ENCODE measurements around the gene ENPP5. TPM values are rescaled to one million over a fixed set of nuclear protein-coding genes. Genes with fewer than 3 reads are reported as not detected.

Gene ENPP5
- total RNA-seq, 1 experiment from 2014 or later, result 2.3 TPM

DNA sequence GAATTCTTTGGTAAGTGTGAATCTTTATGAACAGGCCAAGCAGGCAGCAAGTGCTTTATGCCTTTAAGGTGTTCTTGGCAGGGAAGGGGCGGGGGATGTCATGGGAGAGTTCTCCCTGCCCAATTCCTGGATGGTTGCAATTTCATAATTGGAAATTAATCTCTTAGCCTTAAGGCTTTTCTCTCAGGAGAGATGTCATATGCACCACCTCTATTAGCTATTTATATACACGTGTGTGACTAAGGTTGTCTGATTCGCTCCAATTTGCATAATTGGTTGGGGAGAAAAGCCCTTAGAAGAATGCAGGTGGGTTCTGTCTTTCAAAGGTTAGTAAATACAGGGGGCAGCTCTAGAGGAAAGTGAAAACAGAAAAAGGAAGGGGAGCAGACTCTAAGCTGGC is 5.2 kb upstream of the ENPP5 start:
- Mint-ChIP-seq H3K27ac (ENCODE audit: unreplicated experiment) (no peak overlapping the region), H3K4me3 (ENCODE audit: unreplicated experiment) (no peak overlapping the region), H3K27me3 (ENCODE audit: insufficient read depth, unreplicated experiment) (peaks cover 10% of the 10 kb centered on the region), H3K9me3 (ENCODE audit: unreplicated experiment) (no peaks in the 10 kb centered on the region), H3K36me3 (ENCODE audit: insufficient read depth, unreplicated experiment) (no peaks in the 10 kb centered on the region), H3K4me1 (ENCODE audit: low read depth, unreplicated experiment) (no peaks in the 10 kb centered on the region)
- Histone ChIP-seq H3K36me3 (ENCODE audit: control insufficient read depth, insufficient read depth, low read length) (no peaks in the 10 kb centered on the region), H3K9me3 (no peaks in the 10 kb centered on the region), H3K4me1 (no peaks in the 10 kb centered on the region), H3K27me3 (replicated peaks; ENCODE audit: control insufficient read depth, insufficient read depth, low read length) (no peaks in the 10 kb centered on the region), H3K4me3 (ENCODE audit: low read depth, low read length) (no peak overlapping the region)
- CTCF ChIA-PET, result no interaction called here
- no peak for DNase-seq
- TF ChIP-seq, protein P1, sequence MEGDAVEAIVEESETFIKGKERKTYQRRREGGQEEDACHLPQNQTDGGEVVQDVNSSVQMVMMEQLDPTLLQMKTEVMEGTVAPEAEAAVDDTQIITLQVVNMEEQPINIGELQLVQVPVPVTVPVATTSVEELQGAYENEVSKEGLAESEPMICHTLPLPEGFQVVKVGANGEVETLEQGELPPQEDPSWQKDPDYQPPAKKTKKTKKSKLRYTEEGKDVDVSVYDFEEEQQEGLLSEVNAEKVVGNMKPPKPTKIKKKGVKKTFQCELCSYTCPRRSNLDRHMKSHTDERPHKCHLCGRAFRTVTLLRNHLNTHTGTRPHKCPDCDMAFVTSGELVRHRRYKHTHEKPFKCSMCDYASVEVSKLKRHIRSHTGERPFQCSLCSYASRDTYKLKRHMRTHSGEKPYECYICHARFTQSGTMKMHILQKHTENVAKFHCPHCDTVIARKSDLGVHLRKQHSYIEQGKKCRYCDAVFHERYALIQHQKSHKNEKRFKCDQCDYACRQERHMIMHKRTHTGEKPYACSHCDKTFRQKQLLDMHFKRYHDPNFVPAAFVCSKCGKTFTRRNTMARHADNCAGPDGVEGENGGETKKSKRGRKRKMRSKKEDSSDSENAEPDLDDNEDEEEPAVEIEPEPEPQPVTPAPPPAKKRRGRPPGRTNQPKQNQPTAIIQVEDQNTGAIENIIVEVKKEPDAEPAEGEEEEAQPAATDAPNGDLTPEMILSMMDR (IDR thresholded peaks at IDR 0.05; ENCODE audit: insufficient read depth in 1 of 2, low read depth in 1 of 2, low read length in 1 of 2, severe bottlenecking in 1 of 2, unreplicated experiment in 1 of 2), result no peak
- BruUV-seq (replicated peaks), result no TSS peak
- POLR2A ChIA-PET, result no interaction called here
- intact Hi-C loops (cut with micrococcal nuclease; ENCODE audit: unreplicated experiment), result no loop called here

DNA sequence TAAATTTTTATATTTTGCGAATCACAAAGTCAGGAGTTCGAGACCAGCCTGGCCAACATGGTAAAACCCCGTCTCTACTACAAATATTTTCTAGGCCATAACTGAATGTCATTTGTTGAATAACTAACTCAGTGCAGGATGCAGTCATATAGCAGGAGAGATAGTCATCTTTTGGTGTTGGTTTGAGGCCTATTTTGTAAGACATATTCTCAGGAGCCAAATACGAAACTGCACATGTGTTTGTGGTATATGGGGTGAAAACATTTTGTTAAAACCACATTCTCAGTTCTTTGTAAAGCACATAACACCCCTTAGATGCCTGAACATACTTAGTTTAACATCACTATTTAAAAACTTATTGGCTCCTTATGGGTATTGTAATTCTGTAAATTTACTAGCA is 4.7 kb upstream of the ENPP5 start:
- CTCF ChIA-PET, result no interaction called here
- peaks cover 10% of the 10 kb centered on the region for H3K27me3 Mint-ChIP-seq (ENCODE audit: insufficient read depth, unreplicated experiment)

DNA sequence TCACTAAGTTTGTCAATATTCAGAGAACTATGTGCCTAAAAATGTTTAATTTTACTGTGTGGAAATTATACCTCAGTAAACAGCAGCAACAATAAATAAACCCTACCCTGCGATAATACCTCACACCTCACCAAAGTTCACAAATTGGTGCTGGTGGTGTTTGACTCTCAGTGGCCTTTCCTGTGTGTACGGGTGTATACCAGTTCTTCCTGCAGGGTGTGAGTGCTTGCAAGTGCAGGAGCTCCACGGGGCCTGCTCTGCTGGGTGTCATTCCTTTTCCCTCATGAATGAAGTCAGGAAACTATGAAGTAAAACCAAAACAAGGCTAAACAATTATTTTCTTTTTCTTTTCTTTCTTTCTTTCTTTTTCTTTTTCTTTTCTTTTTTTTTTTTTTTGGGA is 4.1 kb upstream of the ENPP5 start:
- DNase-seq, result no peak
- intact Hi-C loops (cut with micrococcal nuclease; ENCODE audit: unreplicated experiment), result no loop called here
- no peaks in the 10 kb centered on the region for H3K27me3 ChIP-seq (replicated peaks; ENCODE audit: control insufficient read depth, insufficient read depth, low read length)
- ChIA-PET POLR2A (no interaction called here), CTCF (no interaction called here)
- peaks cover 5% of the 10 kb centered on the region for H3K4me1 Mint-ChIP-seq (ENCODE audit: low read depth, unreplicated experiment)
- no peaks in the 10 kb centered on the region for H3K9me3 ChIP-seq
- TF ChIP-seq, protein P1 (IDR thresholded peaks at IDR 0.05; ENCODE audit: insufficient read depth in 1 of 2, low read depth in 1 of 2, low read length in 1 of 2, severe bottlenecking in 1 of 2, unreplicated experiment in 1 of 2), result no peak
- H3K4me1 ChIP-seq, result 0 out of 2 replicates have a peak, but pooled peaks cover 1% of the 10 kb centered on the region
- peaks cover 10% of the 10 kb centered on the region for H3K27me3 Mint-ChIP-seq (ENCODE audit: insufficient read depth, unreplicated experiment)
- H3K9me3 Mint-ChIP-seq (ENCODE audit: unreplicated experiment), result no peaks in the 10 kb centered on the region
- BruUV-seq (replicated peaks), result no TSS peak
- no peak overlapping the region for H3K27ac Mint-ChIP-seq (ENCODE audit: unreplicated experiment)
- H3K36me3 Mint-ChIP-seq (ENCODE audit: insufficient read depth, unreplicated experiment), result peaks cover 3% of the 10 kb centered on the region
- no peak overlapping the region for H3K4me3 Mint-ChIP-seq (ENCODE audit: unreplicated experiment)
- no peaks in the 10 kb centered on the region for H3K36me3 ChIP-seq (ENCODE audit: control insufficient read depth, insufficient read depth, low read length)
- H3K4me3 ChIP-seq (ENCODE audit: low read depth, low read length), result no peak overlapping the region

More for the DNA sequence above, 4.7 kb upstream of the ENPP5 start:
- Mint-ChIP-seq H3K4me3 (ENCODE audit: unreplicated experiment) (no peak overlapping the region), H3K9me3 (ENCODE audit: unreplicated experiment) (no peaks in the 10 kb centered on the region), H3K27ac (ENCODE audit: unreplicated experiment) (no peak overlapping the region), H3K36me3 (ENCODE audit: insufficient read depth, unreplicated experiment) (no peaks in the 10 kb centered on the region), H3K4me1 (ENCODE audit: low read depth, unreplicated experiment) (no peaks in the 10 kb centered on the region)
- H3K9me3 ChIP-seq, result no peaks in the 10 kb centered on the region
- TF ChIP-seq, protein P1 (IDR thresholded peaks at IDR 0.05; ENCODE audit: insufficient read depth in 1 of 2, low read depth in 1 of 2, low read length in 1 of 2, severe bottlenecking in 1 of 2, unreplicated experiment in 1 of 2), result no peak
- BruUV-seq (replicated peaks), result no TSS peak
- H3K36me3 ChIP-seq (ENCODE audit: control insufficient read depth, insufficient read depth, low read length), result no peaks in the 10 kb centered on the region
- no peaks in the 10 kb centered on the region for H3K27me3 ChIP-seq (replicated peaks; ENCODE audit: control insufficient read depth, insufficient read depth, low read length)
- no peaks in the 10 kb centered on the region for H3K4me1 ChIP-seq
- intact Hi-C loops (cut with micrococcal nuclease; ENCODE audit: unreplicated experiment), result no loop called here
- POLR2A ChIA-PET, result no interaction called here
- DNase-seq, result no peak
- H3K4me3 ChIP-seq (ENCODE audit: low read depth, low read length), result no peak overlapping the region

All from Caco-2 (cell line).